ENCODE data around the gene C5.

DNA sequence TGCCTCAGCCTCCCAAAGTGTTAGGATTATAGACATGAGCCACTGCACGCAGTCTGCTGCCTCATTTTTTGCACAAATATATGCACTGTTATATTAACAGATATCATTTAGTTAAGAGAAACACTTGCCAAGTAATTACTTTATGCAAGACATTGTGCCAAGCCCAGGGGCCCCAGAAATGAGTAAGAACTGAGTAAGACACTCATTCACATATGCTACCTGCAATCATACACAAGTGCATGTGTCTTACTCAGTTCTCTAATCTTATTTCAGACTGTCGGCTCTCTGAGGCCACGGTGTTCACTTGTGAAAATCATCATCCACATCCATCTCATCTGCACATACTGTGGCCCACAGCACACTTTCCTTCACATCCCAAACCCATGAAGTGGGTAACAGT, 139.4 kb downstream of the C5 start:
- TF ChIP-seq JUND (IDR thresholded peaks at IDR 0.05) (no peak), EP300 (IDR thresholded peaks at IDR 0.05; ENCODE audit: borderline replicate concordance in 1 of 2, low read depth in 1 of 2, low read length in 1 of 2) (no peak), POLR2AphosphoS5 (IDR thresholded peaks at IDR 0.05; ENCODE audit: low read depth, low read length) (no peak), YY1 (IDR thresholded peaks at IDR 0.05; ENCODE audit: low read depth) (no peak), SMC3 (IDR thresholded peaks at IDR 0.05; ENCODE audit: low read depth, low read length) (no peak), GABPA (IDR thresholded peaks at IDR 0.05; ENCODE audit: low read depth) (no peak), CHD2 (IDR thresholded peaks at IDR 0.05; ENCODE audit: low read length, partially characterized antibody) (no peak)
- TF ChIP-seq, protein P1, sequence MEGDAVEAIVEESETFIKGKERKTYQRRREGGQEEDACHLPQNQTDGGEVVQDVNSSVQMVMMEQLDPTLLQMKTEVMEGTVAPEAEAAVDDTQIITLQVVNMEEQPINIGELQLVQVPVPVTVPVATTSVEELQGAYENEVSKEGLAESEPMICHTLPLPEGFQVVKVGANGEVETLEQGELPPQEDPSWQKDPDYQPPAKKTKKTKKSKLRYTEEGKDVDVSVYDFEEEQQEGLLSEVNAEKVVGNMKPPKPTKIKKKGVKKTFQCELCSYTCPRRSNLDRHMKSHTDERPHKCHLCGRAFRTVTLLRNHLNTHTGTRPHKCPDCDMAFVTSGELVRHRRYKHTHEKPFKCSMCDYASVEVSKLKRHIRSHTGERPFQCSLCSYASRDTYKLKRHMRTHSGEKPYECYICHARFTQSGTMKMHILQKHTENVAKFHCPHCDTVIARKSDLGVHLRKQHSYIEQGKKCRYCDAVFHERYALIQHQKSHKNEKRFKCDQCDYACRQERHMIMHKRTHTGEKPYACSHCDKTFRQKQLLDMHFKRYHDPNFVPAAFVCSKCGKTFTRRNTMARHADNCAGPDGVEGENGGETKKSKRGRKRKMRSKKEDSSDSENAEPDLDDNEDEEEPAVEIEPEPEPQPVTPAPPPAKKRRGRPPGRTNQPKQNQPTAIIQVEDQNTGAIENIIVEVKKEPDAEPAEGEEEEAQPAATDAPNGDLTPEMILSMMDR (IDR thresholded peaks at IDR 0.05): no peak
- TF ChIP-seq, protein P2, sequence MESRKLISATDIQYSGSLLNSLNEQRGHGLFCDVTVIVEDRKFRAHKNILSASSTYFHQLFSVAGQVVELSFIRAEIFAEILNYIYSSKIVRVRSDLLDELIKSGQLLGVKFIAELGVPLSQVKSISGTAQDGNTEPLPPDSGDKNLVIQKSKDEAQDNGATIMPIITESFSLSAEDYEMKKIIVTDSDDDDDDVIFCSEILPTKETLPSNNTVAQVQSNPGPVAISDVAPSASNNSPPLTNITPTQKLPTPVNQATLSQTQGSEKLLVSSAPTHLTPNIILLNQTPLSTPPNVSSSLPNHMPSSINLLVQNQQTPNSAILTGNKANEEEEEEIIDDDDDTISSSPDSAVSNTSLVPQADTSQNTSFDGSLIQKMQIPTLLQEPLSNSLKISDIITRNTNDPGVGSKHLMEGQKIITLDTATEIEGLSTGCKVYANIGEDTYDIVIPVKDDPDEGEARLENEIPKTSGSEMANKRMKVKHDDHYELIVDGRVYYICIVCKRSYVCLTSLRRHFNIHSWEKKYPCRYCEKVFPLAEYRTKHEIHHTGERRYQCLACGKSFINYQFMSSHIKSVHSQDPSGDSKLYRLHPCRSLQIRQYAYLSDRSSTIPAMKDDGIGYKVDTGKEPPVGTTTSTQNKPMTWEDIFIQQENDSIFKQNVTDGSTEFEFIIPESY (IDR thresholded peaks at IDR 0.05; ENCODE audit: borderline replicate concordance, low read depth): no peak
- TF ChIP-seq, protein P3, sequence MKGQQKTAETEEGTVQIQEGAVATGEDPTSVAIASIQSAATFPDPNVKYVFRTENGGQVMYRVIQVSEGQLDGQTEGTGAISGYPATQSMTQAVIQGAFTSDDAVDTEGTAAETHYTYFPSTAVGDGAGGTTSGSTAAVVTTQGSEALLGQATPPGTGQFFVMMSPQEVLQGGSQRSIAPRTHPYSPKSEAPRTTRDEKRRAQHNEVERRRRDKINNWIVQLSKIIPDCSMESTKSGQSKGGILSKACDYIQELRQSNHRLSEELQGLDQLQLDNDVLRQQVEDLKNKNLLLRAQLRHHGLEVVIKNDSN (IDR thresholded peaks at IDR 0.05; ENCODE audit: borderline replicate concordance, low read depth): no peak
- TF ChIP-seq, protein P4, sequence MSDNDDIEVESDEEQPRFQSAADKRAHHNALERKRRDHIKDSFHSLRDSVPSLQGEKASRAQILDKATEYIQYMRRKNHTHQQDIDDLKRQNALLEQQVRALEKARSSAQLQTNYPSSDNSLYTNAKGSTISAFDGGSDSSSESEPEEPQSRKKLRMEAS (IDR thresholded peaks at IDR 0.05; ENCODE audit: low read depth): no peak
- TF ChIP-seq, protein P5, sequence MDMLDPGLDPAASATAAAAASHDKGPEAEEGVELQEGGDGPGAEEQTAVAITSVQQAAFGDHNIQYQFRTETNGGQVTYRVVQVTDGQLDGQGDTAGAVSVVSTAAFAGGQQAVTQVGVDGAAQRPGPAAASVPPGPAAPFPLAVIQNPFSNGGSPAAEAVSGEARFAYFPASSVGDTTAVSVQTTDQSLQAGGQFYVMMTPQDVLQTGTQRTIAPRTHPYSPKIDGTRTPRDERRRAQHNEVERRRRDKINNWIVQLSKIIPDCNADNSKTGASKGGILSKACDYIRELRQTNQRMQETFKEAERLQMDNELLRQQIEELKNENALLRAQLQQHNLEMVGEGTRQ (IDR thresholded peaks at IDR 0.05; ENCODE audit: borderline replicate concordance, low read depth, low read length): no peak

All from SK-N-SH (cell line).